Stimulated activated CD4-positive, alpha-beta T cell treated with anti-CD3 and anti-CD28 coated beads, Interleukin-4, amount 100 ng/mL, for 4 hours (primary cell): ENCODE measurements around the gene OR8A1.

ENCODE experiments used
- DNase-seq, 2 experiments: peaks; one replicate each; pipeline ENCODE4 v3.0.0-alpha.2; 2020

OR8A1 gene

GRCh38 chr11:124569697-124570096, at the start of gene OR8A1:
Gene OR8A1, plus strand, starts transcription at chr11:124569997. Its CDS starts 123 bp downstream, at chr11:124570120.
- no peak for DNase-seq

DNA sequence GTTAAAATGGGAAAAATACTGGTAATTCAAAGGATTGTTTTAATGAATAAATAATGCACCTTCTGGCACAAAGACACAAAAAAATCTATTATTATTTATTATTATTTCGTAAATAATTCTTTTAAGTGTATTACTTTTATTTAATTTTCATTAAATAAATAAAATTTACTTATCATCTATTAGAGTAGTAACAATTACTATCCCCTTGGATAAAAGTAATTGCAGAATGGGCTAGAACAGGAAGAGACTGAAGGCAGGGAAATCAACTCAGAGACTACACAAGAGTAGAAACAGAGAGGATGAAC, 49.3 kb upstream of the OR8A1 start:
- DNase-seq: no peak

DNA sequence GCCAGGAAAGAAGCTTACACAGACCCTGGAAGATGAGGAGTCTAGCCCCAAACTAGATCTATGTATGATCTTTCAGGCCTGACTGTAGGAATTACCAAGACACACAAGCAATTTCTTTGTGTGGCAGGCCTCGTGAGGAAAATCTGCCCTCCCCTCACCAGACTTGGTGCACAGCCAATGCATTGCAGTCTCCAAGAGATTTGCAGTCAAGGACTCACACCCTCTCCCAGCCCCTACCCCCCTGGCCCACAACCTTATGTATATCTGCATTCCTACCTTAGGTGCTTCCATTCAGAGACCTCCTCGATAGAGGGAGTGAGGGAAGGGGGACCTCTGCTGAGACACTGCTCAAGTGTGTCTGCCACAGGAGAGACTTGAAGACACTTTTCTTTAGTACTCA, 36.2 kb upstream of the OR8A1 start:
- no peak for DNase-seq

DNA sequence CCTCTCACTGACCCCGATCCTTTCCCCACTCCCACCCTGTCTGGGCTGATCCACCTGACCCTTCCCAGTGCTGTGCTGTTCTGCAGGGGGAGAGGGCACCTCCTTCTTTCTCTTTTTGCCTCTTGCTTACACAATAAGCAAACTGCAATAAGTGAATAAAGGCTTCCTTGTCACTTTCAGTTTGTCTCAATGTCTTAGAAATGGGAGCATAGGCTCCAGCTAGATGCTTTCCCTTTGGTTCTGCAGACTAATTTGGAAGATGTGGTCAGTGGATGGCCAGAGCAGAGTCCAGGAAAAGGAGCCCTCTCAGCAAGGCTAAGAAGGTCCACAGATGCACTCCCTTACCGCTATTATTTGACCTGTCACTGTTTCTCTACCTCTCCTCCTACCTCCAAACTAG, 35.7 kb upstream of the OR8A1 start:
- no peak for DNase-seq

DNA sequence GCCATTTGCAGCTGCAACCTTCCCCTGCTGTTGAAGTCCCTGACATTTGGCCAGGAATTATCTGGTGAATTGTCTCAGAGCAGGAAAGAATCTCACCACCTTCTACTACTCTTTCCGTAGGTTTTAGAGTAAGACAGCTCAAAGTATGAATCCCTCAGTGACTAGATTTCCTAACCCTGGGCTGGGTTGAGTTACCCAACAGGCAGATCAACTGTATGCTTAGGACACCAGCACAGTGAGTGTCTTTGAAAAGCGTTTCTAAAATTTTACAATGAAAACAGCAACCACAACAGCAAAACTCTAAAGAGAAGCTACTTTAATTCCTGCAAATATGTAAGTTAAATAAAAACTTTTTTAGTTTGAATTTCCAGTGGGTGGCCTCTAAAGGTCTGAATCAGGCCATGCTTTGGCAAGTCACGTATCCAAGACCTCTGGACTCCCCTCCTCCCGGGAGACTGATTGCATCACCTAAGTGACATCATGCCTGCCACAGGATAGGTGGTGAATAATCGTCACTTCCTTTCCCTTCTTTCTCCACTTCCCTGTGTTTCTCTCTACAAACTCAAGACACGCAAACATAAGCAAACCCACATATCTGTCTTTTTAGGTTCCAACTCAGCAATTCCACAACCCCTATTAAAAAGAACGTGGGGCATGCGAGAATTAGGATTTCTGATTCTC, 34.1 kb upstream of the OR8A1 start:
- DNase-seq: no peak

- DNase-seq: no peak
Measured at GRCh38 chr11:124536520-124536919, 33.3 kb upstream of the OR8A1 start.

- no peak for DNase-seq
Measured at GRCh38 chr11:124538019-124538418, 31.8 kb upstream of the OR8A1 start.

GRCh38 chr11:124541204-124541603, 28.6 kb upstream of the OR8A1 start:
- no peak for DNase-seq

DNA sequence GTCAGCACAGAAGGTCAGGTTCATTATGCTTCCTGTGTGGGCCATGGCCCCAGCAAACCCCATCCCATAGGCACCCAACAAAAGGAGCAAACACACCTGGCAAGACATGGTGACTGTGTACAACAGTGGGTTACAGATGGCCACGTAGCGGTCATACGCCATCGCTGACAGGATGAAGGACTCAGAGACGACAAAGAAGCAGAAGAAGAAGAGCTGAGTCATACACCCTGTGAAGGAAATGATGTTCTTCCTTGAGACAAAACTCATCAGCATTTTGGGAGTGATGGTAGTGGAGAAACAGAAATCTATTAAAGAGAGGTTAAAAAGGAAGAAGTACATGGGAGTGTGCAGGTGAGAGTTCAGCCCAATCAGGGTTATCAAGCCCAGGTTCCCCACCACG, 26.7 kb upstream of the OR8A1 start:
- DNase-seq: no peak

DNA sequence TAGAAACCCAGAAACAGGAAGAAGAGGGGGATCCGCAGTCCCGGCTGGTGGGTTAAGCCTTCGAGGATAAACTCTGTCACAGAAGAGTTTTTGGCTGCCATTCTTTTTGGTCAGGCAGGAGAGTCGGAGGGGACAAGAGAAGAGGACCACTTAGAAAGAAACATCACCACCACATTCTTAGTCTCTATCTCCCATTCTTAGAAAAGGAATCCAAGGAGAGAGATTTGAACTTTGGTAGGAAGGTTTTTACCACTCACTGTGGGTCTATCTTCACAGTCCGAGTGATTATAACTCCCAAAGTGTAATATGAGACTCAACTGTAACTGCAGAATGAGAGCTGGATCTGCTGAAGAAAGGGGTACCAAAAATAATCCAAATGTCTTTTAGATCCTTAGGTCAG, 26.2 kb upstream of the OR8A1 start, which contains the start of gene OR8B12:
Gene OR8B12, minus strand, starts transcription at position 101 of the 400 bp plus-strand sequence. Its CDS starts 0 bp downstream, at position 101.
- no peak for DNase-seq

DNA sequence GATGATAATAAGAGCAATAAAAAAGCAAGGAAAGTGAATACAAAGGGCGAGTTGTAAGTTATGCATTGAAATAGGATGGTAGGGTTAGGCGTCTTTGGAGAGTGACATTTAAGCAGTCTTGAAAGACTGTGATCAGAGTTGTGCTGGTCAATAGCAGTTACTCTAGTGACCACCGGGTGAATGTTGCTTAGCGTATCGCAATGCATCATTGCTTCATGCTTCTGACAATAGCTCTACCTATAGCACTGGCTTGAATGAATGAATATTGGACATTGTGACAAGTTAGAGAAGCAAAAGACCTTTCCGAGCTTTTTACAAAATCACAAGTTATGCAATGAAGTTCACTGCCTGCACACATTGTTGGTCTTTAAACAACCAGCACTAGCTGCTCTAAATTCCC, 18.6 kb upstream of the OR8A1 start:
- no peak for DNase-seq

DNA sequence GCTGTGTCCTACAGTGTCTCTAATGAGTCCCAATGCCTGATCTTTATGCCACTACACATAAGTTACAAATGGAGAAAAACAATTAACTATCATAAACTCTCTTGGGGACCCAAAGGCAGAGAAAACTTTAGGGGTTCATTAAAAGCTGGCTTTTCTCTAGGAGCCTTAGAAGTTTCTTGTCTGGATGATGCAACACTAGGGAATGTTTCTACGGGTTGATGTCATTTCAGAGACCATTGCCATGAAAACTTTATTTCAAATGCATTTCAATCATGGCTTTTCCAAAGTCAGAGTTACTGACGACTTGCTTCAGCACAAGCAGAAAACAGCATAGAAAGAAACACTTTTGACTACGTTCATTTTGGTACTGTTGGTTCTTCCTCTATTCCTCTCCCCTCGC, 17.8 kb upstream of the OR8A1 start:
- DNase-seq: no peak

- no peak for DNase-seq
Measured at GRCh38 chr11:124556828-124557227, 13.0 kb upstream of the OR8A1 start.

DNA sequence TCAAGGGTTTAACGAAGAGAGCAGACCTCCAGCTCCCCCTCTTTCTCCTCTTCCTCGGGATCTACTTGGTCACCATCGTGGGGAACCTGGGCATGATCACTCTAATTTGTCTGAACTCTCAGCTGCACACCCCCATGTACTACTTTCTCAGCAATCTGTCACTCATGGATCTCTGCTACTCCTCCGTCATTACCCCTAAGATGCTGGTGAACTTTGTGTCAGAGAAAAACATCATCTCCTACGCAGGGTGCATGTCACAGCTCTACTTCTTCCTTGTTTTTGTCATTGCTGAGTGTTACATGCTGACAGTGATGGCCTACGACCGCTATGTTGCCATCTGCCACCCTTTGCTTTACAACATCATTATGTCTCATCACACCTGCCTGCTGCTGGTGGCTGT, 363 bp downstream of the OR8A1 start:
- no peak for DNase-seq

DNA sequence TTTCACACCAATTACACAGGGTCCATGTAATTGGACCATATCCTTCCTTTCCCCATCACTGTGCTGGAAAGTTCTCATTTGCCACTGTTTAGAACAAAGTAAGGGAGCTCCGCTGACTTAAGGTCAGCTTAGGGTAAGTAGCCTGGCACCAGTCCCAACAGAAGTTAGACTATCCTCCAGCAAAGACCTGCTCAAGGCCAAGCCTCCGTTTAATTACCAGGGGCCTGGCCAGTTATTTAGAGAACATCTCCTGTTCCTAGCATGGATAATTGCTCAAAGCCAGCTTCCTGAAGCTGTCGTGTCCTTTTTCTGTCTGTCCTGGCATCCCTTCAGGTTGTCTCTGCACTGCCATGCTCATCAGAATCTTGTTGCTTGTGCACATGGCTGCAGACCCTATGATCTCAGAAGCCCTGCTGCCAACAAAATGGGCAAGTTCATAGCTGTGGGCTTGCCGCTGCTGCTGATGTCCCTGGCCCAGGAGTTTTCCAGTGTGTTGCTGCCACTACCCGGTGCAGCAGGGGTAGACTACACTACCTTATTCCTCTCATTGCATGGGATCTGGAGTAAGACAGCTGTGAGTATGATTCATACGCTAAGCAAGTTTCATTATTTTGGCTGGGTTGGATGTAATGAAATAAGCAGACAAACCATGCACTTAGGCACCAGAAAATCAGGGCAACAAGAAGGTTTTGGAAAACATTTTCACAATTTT, 8.1 kb downstream of the OR8A1 start:
- no peak for DNase-seq

DNA sequence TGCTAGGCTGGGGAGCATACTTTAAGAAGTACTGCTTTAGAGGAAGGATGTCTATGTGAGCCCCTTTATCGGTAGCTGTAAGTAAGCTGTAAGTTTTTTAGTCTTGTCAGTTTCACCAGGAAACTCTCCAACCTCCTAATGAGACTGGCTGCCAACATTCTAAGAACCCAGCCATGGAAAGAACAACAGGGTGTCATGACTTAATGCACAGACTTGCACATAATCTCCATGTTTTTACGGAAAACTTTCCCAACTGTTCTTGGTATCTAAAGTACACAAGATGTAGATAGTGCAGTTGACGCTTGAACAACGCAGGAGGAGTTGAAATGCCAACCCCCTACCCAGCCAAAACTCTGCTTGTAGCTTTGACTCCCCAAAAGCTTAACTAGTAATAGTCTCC, 9.0 kb downstream of the OR8A1 start:
- no peak for DNase-seq

- DNase-seq: no peak
Measured at GRCh38 chr11:124581817-124582216, 12.0 kb downstream of the OR8A1 start.

- DNase-seq: no peak
Measured at GRCh38 chr11:124582565-124582964, 12.8 kb downstream of the OR8A1 start.

DNA sequence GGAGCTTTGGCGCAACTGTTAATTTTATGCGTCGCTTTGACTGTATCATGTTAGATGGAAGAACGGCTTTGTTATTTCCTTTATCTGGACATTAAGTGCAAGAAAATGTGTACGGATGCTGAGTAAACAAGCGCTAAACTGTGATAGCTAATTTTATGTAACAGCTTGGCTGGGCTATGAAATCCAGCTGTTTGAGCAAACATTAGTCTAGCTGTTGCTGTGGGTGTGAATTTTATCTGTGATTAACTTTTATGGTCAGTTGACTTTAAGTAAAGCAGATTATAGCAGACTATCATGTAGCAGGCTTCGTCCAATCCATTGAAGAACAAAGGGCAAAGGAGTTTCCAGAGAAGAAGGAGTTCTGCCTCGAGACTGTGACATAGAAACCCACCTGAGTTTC, 14.0 kb downstream of the OR8A1 start:
- no peak for DNase-seq

GRCh38 chr11:124584681-124585372, 15.0 kb downstream of the OR8A1 start:
- DNase-seq: no peak

DNA sequence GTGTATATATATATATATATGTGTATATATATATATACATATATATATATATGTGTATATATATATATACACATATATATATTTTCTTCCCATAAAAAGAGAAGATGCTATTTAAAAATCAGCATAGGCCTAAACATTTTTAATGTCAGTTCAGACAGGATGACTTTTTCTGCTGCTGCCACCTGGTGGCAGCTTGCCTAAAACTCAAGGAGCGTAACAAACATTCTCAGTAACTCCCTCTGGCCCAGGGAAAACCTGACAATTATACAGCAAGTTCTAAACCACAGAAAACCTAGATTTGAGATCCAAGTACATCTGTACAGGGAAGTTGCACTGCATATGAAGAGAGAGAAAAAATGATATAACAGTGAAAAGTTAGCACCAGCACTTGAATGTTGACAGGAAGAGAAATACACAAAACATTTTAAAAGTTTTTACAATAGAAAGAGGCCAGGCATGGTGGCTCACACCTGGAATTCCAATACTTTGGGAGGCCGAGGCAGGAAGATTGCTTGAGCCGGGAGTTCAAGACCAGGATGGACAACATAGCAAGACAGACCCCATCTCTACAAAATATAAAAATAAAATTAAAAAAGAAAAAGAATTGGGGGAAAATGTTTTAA, 16.6 kb downstream of the OR8A1 start:
- peak; percentile 6 to 39 for DNase-seq

DNA sequence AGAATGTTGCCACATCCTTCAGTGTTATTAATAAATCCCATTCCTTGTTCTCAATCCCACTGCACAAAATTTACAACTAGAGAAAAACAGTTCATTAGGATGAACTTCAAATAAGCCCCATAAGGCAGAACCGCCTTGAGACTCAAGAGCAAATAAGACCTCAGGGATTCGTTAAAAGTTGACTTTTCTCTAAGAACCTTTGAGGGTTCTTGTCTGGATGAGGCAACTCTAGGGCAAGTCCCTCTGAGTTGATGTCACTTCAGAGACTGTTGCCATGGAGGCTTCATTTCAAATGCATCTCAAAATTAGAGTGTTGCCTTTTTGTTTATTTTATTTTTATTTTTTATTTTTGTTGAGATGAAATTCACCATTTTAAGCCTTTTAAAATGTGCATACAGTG, 21.6 kb downstream of the OR8A1 start:
- no peak for DNase-seq

DNA sequence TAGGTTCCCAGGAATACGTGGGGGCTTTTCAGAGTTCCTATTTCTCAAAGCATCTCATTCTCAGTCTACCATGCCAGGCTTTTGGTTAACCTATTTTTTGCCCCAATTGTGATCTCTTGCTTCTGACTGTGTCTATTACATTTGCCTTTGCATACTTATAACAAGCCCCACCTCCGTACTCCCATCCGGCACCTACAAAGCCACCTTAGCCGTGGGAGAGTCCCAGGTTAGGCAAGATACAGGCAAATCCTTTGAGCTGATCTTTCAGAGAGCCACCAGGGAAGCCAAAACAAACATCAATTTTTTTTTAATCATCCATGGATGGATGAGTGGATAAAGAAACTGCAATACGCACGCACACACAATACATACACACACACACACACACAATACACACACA, 22.8 kb downstream of the OR8A1 start:
- DNase-seq: no peak

DNA sequence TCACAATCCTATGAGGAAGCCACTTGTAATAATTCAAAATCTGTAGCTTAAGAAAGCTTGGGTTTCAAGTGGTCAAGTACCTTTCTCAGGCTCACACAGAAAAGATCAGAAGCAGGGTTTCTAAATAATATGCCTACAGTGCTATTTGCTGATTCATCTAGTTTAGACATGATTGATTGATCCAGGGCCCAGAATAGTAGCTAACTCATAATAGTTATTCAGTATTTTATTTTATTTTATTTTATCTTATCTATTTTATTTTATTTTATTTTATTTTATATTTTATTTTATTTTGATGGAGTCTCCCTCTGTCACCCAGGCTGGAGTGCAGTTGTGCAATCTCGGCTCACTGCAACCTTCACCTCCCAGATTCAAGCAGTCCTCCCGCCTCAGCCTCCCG, 25.5 kb downstream of the OR8A1 start:
- DNase-seq: no peak
